CD4-positive, alpha-beta T cell (primary cell): ENCODE data around the gene STAB2. TPM values are rescaled to one million over a fixed set of nuclear protein-coding genes. Genes with fewer than 3 reads are reported as not detected.

Experiments used
- ATAC-seq: fragments of 200-7000 bp; cut with Tn5 transposase; one replicate; pipeline ENCODE4 v1.10.0; 2022; ENCODE audit warnings: mild to moderate bottlenecking; ENCODE audit not compliant: poor library complexity
- CTCF ChIA-PET: fragments of 350-600 bp; sonication (Branson Sonifier 250); formaldehyde crosslinking; loops from one replicate; lab custom pipeline; 2021; ENCODE audit warnings: antibody characterized with exemption, inconsistent platforms; lab: Charles Lee
- POLR2A ChIA-PET: fragments of 350-600 bp; sonication (Branson Sonifier 250); formaldehyde crosslinking; loops from one replicate; lab custom pipeline; 2021; ENCODE audit warnings: antibody characterized with exemption, inconsistent platforms; lab: Charles Lee
- DNase-seq, 14 experiments: peaks; one replicate each; pipeline ENCODE4 v3.0.0-alpha.2; 2013 to 2020; ENCODE audit warnings: mixed read lengths in 2 of 14
- H3K27ac ChIP-seq, 2 donors: one replicate each; pipeline versions ENCODE4 v1.5.1 to v1.7.0; 2013; ENCODE audit warnings: low read length in 2 of 2, low read depth in 1 of 2, mild to moderate bottlenecking in 1 of 2
- H3K27me3 ChIP-seq, 2 experiments: 1 replicate in 1 of 2; 2 replicates in 1 of 2; pipeline versions ENCODE4 v1.6.1 to v1.7.0; 2013; ENCODE audit warnings: low read length in 2 of 2, control low read depth in 1 of 2, mild to moderate bottlenecking in 1 of 2, moderate library complexity in 1 of 2; ENCODE audit not compliant: insufficient read depth in 2 of 2, control insufficient read depth in 1 of 2
- H3K36me3 ChIP-seq: one replicate; pipeline ENCODE4 v1.6.1; 2013; ENCODE audit warnings: low read length, control low read depth; ENCODE audit not compliant: insufficient read depth
- H3K4me1 ChIP-seq: one replicate; pipeline ENCODE4 v1.6.1; 2013; ENCODE audit warnings: low read length, control low read depth; ENCODE audit not compliant: insufficient read depth
- H3K4me3 ChIP-seq: one replicate; pipeline ENCODE4 v1.5.1; 2013; ENCODE audit warnings: mild to moderate bottlenecking, low read length, moderate library complexity
- H3K9me3 ChIP-seq, 2 experiments: 1 replicate in 1 of 2; 2 replicates in 1 of 2; pipeline versions ENCODE4 v1.6.1 to v1.7.0; 2013; ENCODE audit warnings: low read length in 2 of 2, mild to moderate bottlenecking in 2 of 2, control low read depth in 1 of 2, moderate library complexity in 1 of 2; ENCODE audit not compliant: control insufficient read depth in 1 of 2, insufficient read depth in 1 of 2
- H3K27ac Mint-ChIP-seq: one replicate; pipeline ENCODE4 v1.8.0; 2020; ENCODE audit warnings: mixed read lengths
- H3K27me3 Mint-ChIP-seq: one replicate; pipeline ENCODE4 v1.8.0; 2021; ENCODE audit warnings: mixed read lengths
- H3K36me3 Mint-ChIP-seq: one replicate; pipeline ENCODE4 v1.8.0; 2021; ENCODE audit warnings: low read depth, mixed read lengths
- H3K4me1 Mint-ChIP-seq: one replicate; pipeline ENCODE4 v1.8.0; 2021; ENCODE audit warnings: low read depth, mixed read lengths
- H3K4me3 Mint-ChIP-seq: one replicate; pipeline ENCODE4 v1.8.0; 2020; ENCODE audit warnings: mild to moderate bottlenecking, mixed read lengths
- H3K9me3 Mint-ChIP-seq: one replicate; pipeline ENCODE4 v1.8.0; 2020; ENCODE audit warnings: mixed read lengths
- CTCF ChIP-seq: fragments of 200-600 bp; IDR thresholded peaks from one replicate; pipeline ENCODE4 v1.8.0; 2022; ENCODE audit warnings: antibody characterized with exemption, mild to moderate bottlenecking
- intact Hi-C, 2 experiments: fragments of 100-400 bp; cut with DNase I in 1 of 2; cut with micrococcal nuclease in 1 of 2; formaldehyde crosslinking; loops; one replicate each; pipeline versions ENCODE4 v1.15.1 to v1.9.0; 2023 to 2025; cut with DNase I, micrococcal nuclease
- total RNA-seq, 174 experiments: library from RNA in 2 of 174; stranded (reverse) in 2 of 174; gene quantifications; one replicate each; pipeline ENCODE4 v1.2.3 and lab custom pipeline; 2021 to 2026

Gene STAB2
- total RNA-seq, 2 experiments from 2014 or later: not detected

DNA sequence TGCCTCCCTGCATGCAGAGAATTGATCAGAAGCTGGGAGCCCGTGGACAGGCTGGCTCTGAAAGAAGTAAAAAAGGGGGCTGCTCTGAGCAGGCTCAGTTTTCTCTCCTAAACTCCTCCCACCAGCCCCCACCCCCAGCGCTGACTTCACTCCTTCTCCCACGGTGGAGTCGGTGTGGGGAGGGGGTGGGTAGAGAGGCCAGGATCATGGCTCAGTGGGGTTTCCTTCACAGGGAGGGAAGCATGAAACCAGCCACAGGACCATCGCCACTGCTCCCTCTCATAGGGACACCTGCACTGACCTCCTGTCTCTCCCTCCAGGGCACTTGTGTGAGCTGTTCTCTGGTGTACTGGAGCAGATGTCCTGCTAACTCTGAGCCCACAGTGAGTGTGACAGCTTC, 78.9 kb downstream of the STAB2 start:
- intact Hi-C loops: no loop called here
- H3K4me3 ChIP-seq: no peak overlapping the region
- Mint-ChIP-seq H3K4me1 (no peaks in the 10 kb centered on the region), H3K4me3 (no peak overlapping the region), H3K27me3 (peaks cover 5% of the 10 kb centered on the region), H3K36me3 (no peaks in the 10 kb centered on the region), H3K27ac (no peak overlapping the region), H3K9me3 (no peaks in the 10 kb centered on the region)
- no peak overlapping the region for H3K27ac ChIP-seq
- ChIA-PET CTCF (no interaction called here), POLR2A (no interaction called here)
- no peak for TF ChIP-seq CTCF
- peaks cover 0 to 11% of the 10 kb centered on the region in 2 experiments for H3K27me3 ChIP-seq
- no peak for ATAC-seq
- no peaks in the 10 kb centered on the region for H3K4me1 ChIP-seq
- H3K9me3 ChIP-seq: no peaks in the 10 kb centered on the region
- H3K36me3 ChIP-seq: no peaks in the 10 kb centered on the region
- no peak for DNase-seq

DNA sequence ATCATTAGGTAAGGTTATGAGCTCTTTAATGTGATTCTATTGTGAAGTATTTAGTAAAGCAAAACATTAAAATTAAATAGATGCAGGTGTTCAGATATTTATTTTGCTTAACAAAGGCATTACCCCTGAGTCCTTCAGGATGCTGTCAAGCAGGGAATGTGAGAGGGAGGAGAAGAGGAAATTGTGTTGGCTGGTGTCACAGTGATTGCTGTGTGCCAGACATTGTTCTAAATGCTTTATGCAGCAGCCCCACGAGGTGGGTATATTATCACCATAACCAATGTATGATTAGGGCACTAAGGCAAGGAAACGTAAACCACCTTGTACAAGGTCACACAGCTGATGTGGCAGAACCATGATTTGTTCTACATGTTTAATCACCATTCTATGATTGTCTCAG, 80.1 kb downstream of the STAB2 start:
- DNase-seq (no peak), ATAC-seq (no peak)
- CTCF ChIA-PET: no interaction called here
- Mint-ChIP-seq H3K36me3 (no peaks in the 10 kb centered on the region), H3K27me3 (peaks cover 5% of the 10 kb centered on the region), H3K9me3 (no peaks in the 10 kb centered on the region), H3K4me1 (no peaks in the 10 kb centered on the region), H3K4me3 (no peak overlapping the region), H3K27ac (no peak overlapping the region)
- no peaks in the 10 kb centered on the region for H3K9me3 ChIP-seq
- no peaks in the 10 kb centered on the region for H3K4me1 ChIP-seq
- no peak for TF ChIP-seq CTCF
- intact Hi-C loops: no loop called here
- no peak overlapping the region for H3K27ac ChIP-seq
- POLR2A ChIA-PET: no interaction called here
- H3K36me3 ChIP-seq: no peaks in the 10 kb centered on the region
- H3K4me3 ChIP-seq: no peak overlapping the region
- peaks cover 0 to 5% of the 10 kb centered on the region in 2 experiments for H3K27me3 ChIP-seq

DNA sequence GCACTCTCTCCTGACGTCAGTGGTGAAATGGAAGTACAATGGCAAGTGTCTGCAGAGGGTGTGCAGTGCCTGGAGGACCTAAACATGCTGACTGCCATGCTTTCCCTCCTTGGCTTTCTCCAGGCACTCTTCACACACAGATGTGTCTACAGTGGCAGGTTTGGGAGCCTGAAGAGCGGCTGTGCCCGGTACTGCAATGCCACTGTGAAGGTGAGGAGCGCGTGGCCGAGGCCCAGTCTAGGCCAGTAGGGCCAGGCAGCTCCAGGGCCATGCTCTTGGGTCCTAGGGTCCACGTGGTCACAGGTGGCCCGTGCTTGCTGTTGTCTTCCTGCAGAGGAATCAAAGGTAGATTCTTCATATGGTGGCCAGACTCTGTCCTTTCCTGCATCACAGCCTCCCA, 81.4 kb downstream of the STAB2 start:
- H3K4me1 ChIP-seq: no peaks in the 10 kb centered on the region
- ATAC-seq (no peak), DNase-seq (no peak)
- no peak overlapping the region for H3K27ac ChIP-seq
- intact Hi-C loops: no loop called here
- Mint-ChIP-seq H3K36me3 (no peaks in the 10 kb centered on the region), H3K9me3 (no peaks in the 10 kb centered on the region), H3K27ac (no peak overlapping the region), H3K4me3 (no peak overlapping the region), H3K4me1 (no peaks in the 10 kb centered on the region), H3K27me3 (peaks cover 5% of the 10 kb centered on the region)
- no peak for TF ChIP-seq CTCF
- no peaks in the 10 kb centered on the region for H3K36me3 ChIP-seq
- CTCF ChIA-PET: no interaction called here
- POLR2A ChIA-PET: no interaction called here
- H3K27me3 ChIP-seq: peaks cover 0 to 5% of the 10 kb centered on the region in 2 experiments
- H3K4me3 ChIP-seq: no peak overlapping the region
- no peaks in the 10 kb centered on the region for H3K9me3 ChIP-seq
